HCT116 (cell line): ENCODE data around the gene LRG1. TPM values are rescaled to one million over a fixed set of nuclear protein-coding genes. Genes with fewer than 3 reads are reported as not detected.
A peak's percentile ranks its signal among the peaks of the same experiment; 100 is the strongest.

Experiments
- ATAC-seq: fragments of 200-7000 bp; cut with Tn5 transposase; 2 replicates; pipeline ENCODE4 v1.9.1; 2020; ENCODE audit warnings: mild to moderate bottlenecking, moderate library complexity
- BruUV-seq: library from RNA; stranded (reverse); fragments of 400-500 nt; replicated peaks from 2 replicates; lab custom pipeline; 2021; lab: Mats Ljungman, UMichigan
- CTCF ChIA-PET: fragments of 300-600 bp; sonication (Branson Sonifier 250); formaldehyde crosslinking; loops from one replicate; lab custom pipeline; 2021; ENCODE audit warnings: antibody characterized with exemption; lab: Charles Lee
- POLR2A ChIA-PET: fragments of 300-600, 350-600 bp; sonication (Branson Sonifier 250); formaldehyde crosslinking; loops from one replicate; lab custom pipeline; 2021; ENCODE audit warnings: antibody characterized with exemption; lab: Charles Lee
- RAD21 ChIA-PET, 2 experiments: fragments of 300-600 bp; sonication (Branson Sonifier 250); formaldehyde crosslinking; loops; one replicate each; lab custom pipeline; 2023; ENCODE audit warnings: low total read pairs in 2 of 2; ENCODE audit not compliant: uncharacterized antibody in 2 of 2, unreplicated experiment in 2 of 2, low non-redundant PET in 1 of 2; lab: Charles Lee
- DNase-seq: peaks from one replicate; pipeline ENCODE4 v3.0.0-alpha.2; 2010; ENCODE audit warnings: low read depth, low spot score
- H2AFZ ChIP-seq: fragments of 200-600 bp; shearing (Covaris generic), sonication (generic); 2 replicates; pipeline ENCODE4 v1.6.1; 2017; ENCODE audit warnings: low read depth, mixed run types, mixed read lengths, antibody characterized with exemption, low read length; ENCODE audit not compliant: poor library complexity, severe bottlenecking
- H3K27ac ChIP-seq: 2 replicates; pipeline ENCODE4 v1.5.1; 2012; ENCODE audit warnings: low read depth, low read length
- H3K27me3 ChIP-seq: fragments of 200-600 bp; sonication (generic); 2 replicates; pipeline ENCODE4 v1.6.1; 2016; ENCODE audit warnings: mixed run types, low read length, mixed read lengths; ENCODE audit not compliant: insufficient read depth
- H3K36me3 ChIP-seq, 2 experiments: fragments of 200-500 bp in 1 of 2; fragments of 200-600 bp in 1 of 2; sonication (Bioruptor generic) in 1 of 2; sonication (generic) in 1 of 2; 2 replicates each; pipeline versions ENCODE4 v1.5.1 to v1.6.1; 2014 to 2016; ENCODE audit warnings: low read length in 2 of 2, inconsistent platforms in 1 of 2, mixed read lengths in 1 of 2, mixed run types in 1 of 2; ENCODE audit not compliant: insufficient read depth in 2 of 2, control insufficient read depth in 1 of 2
- H3K4me1 ChIP-seq, 2 experiments: fragments of 200-600 bp in 1 of 2; sonication (generic) in 1 of 2; 2 replicates each; pipeline versions ENCODE4 v1.5.1 to v1.6.1; 2012 to 2017; ENCODE audit warnings: low read length in 2 of 2, inconsistent platforms in 1 of 2, mild to moderate bottlenecking in 1 of 2, mixed read lengths in 1 of 2, mixed run types in 1 of 2, moderate library complexity in 1 of 2; ENCODE audit not compliant: insufficient read depth in 2 of 2, control insufficient read depth in 1 of 2
- H3K4me2 ChIP-seq: fragments of 200-600 bp; sonication (generic); 2 replicates; pipeline ENCODE4 v1.6.1; 2017; ENCODE audit warnings: mixed run types, low read length, mixed read lengths
- H3K4me3 ChIP-seq, 2 experiments: fragments of 200-600 bp in 1 of 2; sonication (generic) in 1 of 2; replicated peaks in 1 of 2; 2 replicates each; pipeline ENCODE4 v1.5.1; 2011 to 2016; ENCODE audit warnings: low read length in 2 of 2, control low read depth in 1 of 2, low read depth in 1 of 2, mild to moderate bottlenecking in 1 of 2, mixed read lengths in 1 of 2, mixed run types in 1 of 2
- H3K79me2 ChIP-seq: fragments of 200-600 bp; sonication (generic); 2 replicates; pipeline ENCODE4 v1.6.1; 2017; ENCODE audit warnings: mild to moderate bottlenecking, mixed run types, low read length, moderate library complexity, mixed read lengths; ENCODE audit not compliant: insufficient read depth
- H3K9ac ChIP-seq: fragments of 200-600 bp; sonication (generic); 2 replicates; pipeline ENCODE4 v1.6.1; 2016; ENCODE audit warnings: low read length, mixed read lengths
- H3K9me2 ChIP-seq: fragments of 200-600 bp; sonication (generic), shearing (Covaris generic); 2 replicates; pipeline ENCODE4 v1.6.1; 2017; ENCODE audit warnings: mixed run types, mild to moderate bottlenecking, moderate library complexity; ENCODE audit not compliant: insufficient read depth
- H3K9me3 ChIP-seq, 2 experiments: fragments of 200-500 bp in 1 of 2; fragments of 200-600 bp in 1 of 2; sonication (Bioruptor generic) in 1 of 2; sonication (generic) in 1 of 2; 2 replicates each; pipeline ENCODE4 v1.6.1; 2014 to 2017; ENCODE audit warnings: low read length in 2 of 2, mixed read lengths in 2 of 2, inconsistent platforms in 1 of 2, low read depth in 1 of 2, mild to moderate bottlenecking in 1 of 2, mixed run types in 1 of 2, moderate library complexity in 1 of 2; ENCODE audit not compliant: control insufficient read depth in 1 of 2, insufficient read depth in 1 of 2
- H4K20me1 ChIP-seq: fragments of 200-600 bp; sonication (generic), shearing (Covaris generic); 2 replicates; pipeline ENCODE4 v1.6.1; 2017; ENCODE audit warnings: mixed run types, mild to moderate bottlenecking, moderate library complexity; ENCODE audit not compliant: insufficient read depth
- EGR1 ChIP-seq: IDR thresholded peaks from 2 replicates; pipeline ENCODE4 v1.6.1; 2012; ENCODE audit warnings: low read depth
- ELF1 ChIP-seq: IDR thresholded peaks from 2 replicates; pipeline ENCODE4 v1.6.1; 2012; ENCODE audit warnings: low read depth, borderline replicate concordance
- EZH2 ChIP-seq: fragments of 200-600 bp; sonication (generic); IDR thresholded peaks from 2 replicates; pipeline ENCODE4 v1.6.1; 2017; ENCODE audit warnings: antibody characterized with exemption, mixed run types
- EZH2phosphoT487 ChIP-seq: fragments of 200-600 bp; IDR thresholded peaks from 2 replicates; pipeline ENCODE4 v1.6.1; 2018; ENCODE audit warnings: antibody characterized with exemption, borderline replicate concordance
- JUND ChIP-seq: IDR thresholded peaks from 2 replicates; pipeline ENCODE4 v1.6.1; 2012
- MAX ChIP-seq: IDR thresholded peaks from 2 replicates; pipeline ENCODE4 v1.6.1; 2012
- POLR2A ChIP-seq: IDR thresholded peaks from 2 replicates; pipeline ENCODE4 v1.7.0; 2011; ENCODE audit warnings: borderline replicate concordance; ENCODE audit not compliant: insufficient read depth, insufficient read length; ENCODE audit errors: extremely low read depth
- SIN3A ChIP-seq: IDR thresholded peaks from 2 replicates; pipeline ENCODE4 v1.6.1; 2012; ENCODE audit warnings: low read depth
- SRF ChIP-seq: IDR thresholded peaks from 2 replicates; pipeline ENCODE4 v1.6.1; 2012; ENCODE audit warnings: low read depth
- intact Hi-C: fragments of 100-400 bp; cut with micrococcal nuclease; formaldehyde crosslinking; loops from 2 replicates; pipeline ENCODE4 v1.10.0; 2022
- total RNA-seq: library from RNA; stranded (reverse); gene quantifications from one replicate; pipeline ENCODE4 v1.2.1, GENCODE V29; 2021; ENCODE audit not compliant: unreplicated experiment

LRG1 gene
- total RNA-seq, 1 experiment from 2014 or later = 1.3 TPM

- Histone ChIP-seq H3K9me3 (peaks cover 0 to 4% of the 10 kb centered on the region in 2 experiments; a peak in 1 of 4 replicates), H3K27me3 (no peaks in the 10 kb centered on the region), H3K9me2 (no peaks in the 10 kb centered on the region), H3K4me3 (no peak overlapping the region), H3K36me3 (peaks cover 6 to 33% of the 10 kb centered on the region in 2 experiments; a peak in 3 of 4 replicates), H3K9ac (no peak overlapping the region), H4K20me1 (no peaks in the 10 kb centered on the region), H2AFZ (no peak overlapping the region), H3K79me2 (no peaks in the 10 kb centered on the region), H3K4me1 (peaks cover 0 to 3% of the 10 kb centered on the region in 2 experiments; a peak in 2 of 4 replicates), H3K4me2 (no peak overlapping the region), H3K27ac (peak overlapping the region; percentile 19; the same call in 1 of the 2 replicates)
- POLR2A ChIA-PET = no interaction called here
- CTCF ChIA-PET = no interaction called here
- intact Hi-C loops = no loop called here
- DNase-seq = no peak
- no TSS peak for BruUV-seq
- ATAC-seq = no peak
- TF ChIP-seq POLR2A (no peak), ELF1 (no peak), EGR1 (no peak), EZH2phosphoT487 (no peak), MAX (no peak), SRF (no peak), JUND (no peak), SIN3A (no peak), EZH2 (no peak)
- RAD21 ChIA-PET = no interaction called here
Measured at GRCh38 chr19:4493104-4493928, 46.5 kb downstream of the LRG1 start.
